ENCODE measurements around the gene KAT14.
"Not testable (repeated sequence)": the region's sequence is repeated elsewhere in the genome, so short reads cannot be mapped to it uniquely, and the experiment has no call there.

KAT14 gene

DNA sequence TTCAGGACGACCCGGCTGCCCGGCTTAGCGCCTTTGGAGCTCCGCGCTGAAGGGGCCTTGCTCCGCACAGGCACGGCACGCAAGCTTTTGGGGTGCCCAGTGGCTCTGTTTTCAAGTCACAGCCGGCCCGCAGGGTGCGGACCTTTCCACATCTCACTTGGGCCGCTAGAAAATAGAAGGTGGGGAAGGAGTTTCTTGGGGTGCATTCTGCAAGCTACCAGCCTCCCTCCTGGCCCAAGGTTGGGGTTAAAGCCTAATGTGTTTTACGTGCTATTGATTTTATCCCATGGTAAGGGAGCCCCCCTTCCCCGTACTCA is 561 bp downstream of the KAT14 start:
- Mint-ChIP-seq H3K4me3 (peak overlapping the region; percentile 93), H3K9me3 (no peaks in the 10 kb centered on the region), H3K36me3 (peaks cover 10% of the 10 kb centered on the region), H3K4me1 (peaks cover 28% of the 10 kb centered on the region), H3K27me3 (no peaks in the 10 kb centered on the region), H3K27ac (peak overlapping the region; percentile 95)
- no peak for ATAC-seq

DNA sequence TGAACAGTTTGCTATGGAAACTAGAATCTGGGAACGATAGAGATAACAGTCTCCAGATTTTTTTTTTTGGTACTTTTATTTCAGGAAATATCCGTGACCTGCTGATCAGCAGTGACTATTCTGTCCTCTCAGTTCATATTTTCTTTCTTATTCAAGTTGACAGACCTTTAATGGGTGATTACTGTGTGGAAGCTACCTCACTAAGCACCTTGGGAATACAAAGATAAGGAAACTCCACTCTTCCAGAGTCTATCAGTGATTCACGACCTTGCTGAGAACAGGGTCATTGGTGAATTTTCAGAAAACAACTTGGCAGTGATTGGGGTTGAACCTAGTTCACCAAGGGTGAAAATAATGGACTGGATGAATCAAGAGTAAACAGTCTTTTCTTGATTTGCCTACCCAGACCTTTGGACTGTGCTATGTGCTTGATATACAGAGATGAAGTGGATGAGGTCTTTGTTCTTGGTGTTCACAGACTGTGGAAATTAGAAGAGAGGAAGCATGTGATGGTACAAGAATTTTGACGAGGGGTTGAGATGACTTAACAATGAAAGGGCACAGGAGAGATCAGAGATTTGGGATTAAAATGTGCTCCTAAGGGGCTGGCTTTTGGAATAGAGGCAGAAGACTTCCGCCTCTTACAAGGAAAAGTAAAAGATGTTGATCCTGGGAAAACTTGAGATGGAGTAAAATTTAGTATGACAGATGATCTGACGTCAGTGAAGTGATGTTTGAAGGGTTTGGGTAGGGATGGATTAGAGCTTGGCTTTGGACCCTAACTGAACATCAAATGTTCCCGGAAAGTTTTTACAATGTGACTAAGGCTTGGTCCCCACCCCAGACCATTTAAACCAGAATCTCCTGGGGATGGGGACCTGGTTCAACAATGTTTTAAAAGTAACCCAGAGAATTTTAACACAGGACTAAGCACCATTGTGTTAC is 1.2 kb downstream of the KAT14 start:
- no peak for ATAC-seq
- Mint-ChIP-seq H3K27me3 (no peaks in the 10 kb centered on the region), H3K9me3 (no peaks in the 10 kb centered on the region)

DNA sequence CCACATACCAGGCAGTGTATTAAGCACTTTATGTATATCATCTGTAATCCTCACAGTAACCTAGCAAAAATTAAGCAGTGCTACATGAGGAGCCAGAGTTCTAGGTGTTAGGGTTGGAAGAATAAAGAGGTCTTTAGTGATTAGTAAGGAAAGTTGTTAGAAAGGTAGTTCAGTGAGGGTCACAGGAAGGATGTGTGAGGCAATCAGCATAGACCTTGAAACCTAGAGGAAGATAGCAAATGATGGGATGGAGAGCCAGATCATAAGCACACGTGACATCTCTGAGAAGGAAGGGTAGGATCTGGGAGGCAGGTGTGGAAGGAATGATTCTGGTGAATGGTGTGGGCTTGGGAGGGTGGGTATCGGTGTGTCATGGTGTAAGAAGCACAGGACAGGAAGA is 2.2 kb downstream of the KAT14 start:
- no peaks in the 10 kb centered on the region for H3K27me3 Mint-ChIP-seq
- no peaks in the 10 kb centered on the region for H3K9me3 Mint-ChIP-seq
- peaks cover 18% of the 10 kb centered on the region for H3K36me3 Mint-ChIP-seq
- no peak for ATAC-seq
- H3K4me1 Mint-ChIP-seq, result peaks cover 36% of the 10 kb centered on the region
- peak overlapping the region; percentile 0 for H3K4me3 Mint-ChIP-seq
- H3K27ac Mint-ChIP-seq, result peak overlapping the region; percentile 5

More for the DNA sequence above, 1.2 kb downstream of the KAT14 start:
- peak overlapping the region; percentile 95 for H3K27ac Mint-ChIP-seq
- peak overlapping the region; percentile 93 for H3K4me3 Mint-ChIP-seq
- peaks cover 10% of the 10 kb centered on the region for H3K36me3 Mint-ChIP-seq
- H3K4me1 Mint-ChIP-seq, result peaks cover 28% of the 10 kb centered on the region

DNA sequence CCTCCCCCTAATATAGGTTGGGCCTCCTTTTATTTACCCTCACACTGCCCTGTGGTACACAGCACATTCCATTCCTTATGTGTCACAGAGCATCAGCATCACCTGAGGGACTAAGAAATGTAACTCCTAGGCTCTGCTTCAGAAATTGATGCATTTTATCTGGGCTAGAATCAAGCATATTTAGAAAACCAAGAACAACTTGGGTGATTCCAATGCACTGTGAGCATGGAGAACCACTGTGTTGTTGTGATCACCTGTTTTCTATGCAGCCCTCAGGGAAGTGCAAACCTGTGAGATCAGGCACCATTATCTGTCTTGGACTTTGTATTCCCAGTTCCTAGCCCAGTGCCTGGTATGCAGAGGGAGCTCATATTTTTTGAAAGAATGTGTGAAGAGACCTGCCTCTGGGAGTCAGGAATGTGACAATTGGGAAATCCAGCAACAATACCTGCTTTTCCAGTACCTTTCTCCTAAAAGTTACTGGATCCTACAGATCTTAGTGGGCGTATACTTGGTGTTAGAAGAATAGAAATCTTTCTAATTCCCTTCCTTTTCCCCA is 7.0 kb downstream of the KAT14 start:
- Mint-ChIP-seq H3K9me3 (no peaks in the 10 kb centered on the region), H3K36me3 (peaks cover 38% of the 10 kb centered on the region), H3K4me3 (no peak overlapping the region), H3K4me1 (peaks cover 21% of the 10 kb centered on the region), H3K27me3 (no peaks in the 10 kb centered on the region), H3K27ac (no peak overlapping the region)
- no peak for ATAC-seq

DNA sequence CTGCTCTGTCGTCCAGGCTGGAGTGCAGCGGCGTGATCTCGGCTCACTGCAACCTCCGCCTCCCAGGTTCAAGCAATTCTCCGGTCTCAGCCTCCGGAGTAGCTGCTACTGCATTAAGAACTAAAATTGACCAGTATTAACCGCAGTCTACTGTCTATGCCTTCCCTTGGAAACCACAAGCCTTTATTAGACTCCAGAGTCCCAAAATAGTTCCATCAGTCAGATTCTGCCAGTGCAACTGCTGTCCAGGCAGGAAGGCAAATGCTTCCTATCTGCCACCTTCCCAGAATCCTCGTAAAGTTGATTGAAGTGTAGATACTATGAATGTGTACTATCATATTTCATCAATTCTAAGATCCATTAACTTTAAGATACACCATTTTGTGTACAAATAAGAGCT is 16.7 kb downstream of the KAT14 start:
- Mint-ChIP-seq H3K36me3 (peaks cover 56% of the 10 kb centered on the region), H3K4me3 (no peak overlapping the region), H3K4me1 (no peaks in the 10 kb centered on the region), H3K27ac (no peak overlapping the region), H3K9me3 (no peaks in the 10 kb centered on the region), H3K27me3 (no peaks in the 10 kb centered on the region)
- no peak for ATAC-seq

DNA sequence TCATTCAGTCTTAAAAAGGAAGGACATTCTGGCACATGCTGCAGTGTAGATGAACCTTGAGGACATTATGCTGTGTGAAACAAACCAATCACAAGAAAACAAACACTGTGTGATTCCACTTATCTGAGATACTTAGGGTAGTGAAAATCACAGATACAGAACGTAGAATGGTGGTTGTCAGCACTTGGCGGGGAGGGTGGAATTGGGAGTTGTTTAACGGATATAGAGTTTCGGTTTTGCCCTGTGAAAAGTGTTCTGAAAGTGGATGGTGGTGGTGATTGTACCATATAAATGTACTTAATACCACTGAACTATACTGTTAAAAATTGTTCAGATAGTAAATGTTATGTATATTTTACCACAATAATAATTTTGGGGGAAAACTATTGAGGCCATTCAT is 18.4 kb downstream of the KAT14 start:
- no peaks in the 10 kb centered on the region for H3K9me3 Mint-ChIP-seq
- no peak overlapping the region for H3K4me3 Mint-ChIP-seq
- H3K36me3 Mint-ChIP-seq, result peaks cover 47% of the 10 kb centered on the region
- no peak overlapping the region for H3K27ac Mint-ChIP-seq
- no peaks in the 10 kb centered on the region for H3K27me3 Mint-ChIP-seq
- no peak for ATAC-seq
- H3K4me1 Mint-ChIP-seq, result no peaks in the 10 kb centered on the region

DNA sequence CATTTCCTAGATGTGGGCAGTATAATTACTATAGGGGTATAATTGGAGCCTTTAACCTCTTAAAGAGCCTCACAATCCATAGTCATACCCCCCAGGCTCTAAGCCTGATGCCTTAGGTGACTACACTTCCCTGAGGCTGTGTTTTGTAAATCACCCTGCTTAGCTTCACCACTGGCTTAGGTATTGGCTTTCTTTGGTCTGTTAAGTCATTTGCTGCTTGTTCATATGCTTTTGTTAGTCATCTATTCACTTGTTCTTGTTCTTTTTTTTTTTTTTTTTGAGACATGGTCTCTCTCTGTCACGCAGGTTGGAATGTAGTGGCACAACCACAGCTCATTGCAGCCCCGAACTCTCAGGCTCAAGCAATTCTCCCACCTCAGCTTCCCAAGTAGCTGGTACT is 26.7 kb downstream of the KAT14 start:
- no peak overlapping the region for H3K27ac Mint-ChIP-seq
- peaks cover 63% of the 10 kb centered on the region for H3K36me3 Mint-ChIP-seq
- no peaks in the 10 kb centered on the region for H3K27me3 Mint-ChIP-seq
- no peak for ATAC-seq
- H3K4me1 Mint-ChIP-seq, result peaks cover 46% of the 10 kb centered on the region
- H3K9me3 Mint-ChIP-seq, result no peaks in the 10 kb centered on the region
- no peak overlapping the region for H3K4me3 Mint-ChIP-seq

DNA sequence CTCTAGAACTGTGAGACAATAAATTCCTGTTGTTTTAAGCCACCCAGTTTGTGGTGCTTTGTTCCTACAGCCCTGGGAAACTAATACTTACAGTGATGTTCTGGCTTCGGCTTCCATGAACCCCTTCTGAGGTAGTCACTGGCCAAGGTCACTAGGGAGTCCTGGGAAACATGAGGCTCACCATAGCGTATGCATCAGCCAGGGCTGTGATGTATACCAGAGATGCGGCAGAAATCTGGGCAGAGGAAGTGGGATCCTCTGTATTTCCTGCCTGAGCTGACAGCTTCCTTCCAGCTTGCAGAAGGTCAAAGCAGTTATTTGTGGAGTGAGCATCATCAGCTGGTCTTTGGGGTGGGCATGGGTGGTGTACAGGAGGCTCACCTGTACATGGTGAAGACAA is 27.9 kb downstream of the KAT14 start:
- no peak for ATAC-seq
- Mint-ChIP-seq H3K4me1 (peaks cover 51% of the 10 kb centered on the region), H3K4me3 (no peak overlapping the region), H3K27ac (no peak overlapping the region), H3K36me3 (peaks cover 66% of the 10 kb centered on the region), H3K9me3 (no peaks in the 10 kb centered on the region), H3K27me3 (no peaks in the 10 kb centered on the region)

DNA sequence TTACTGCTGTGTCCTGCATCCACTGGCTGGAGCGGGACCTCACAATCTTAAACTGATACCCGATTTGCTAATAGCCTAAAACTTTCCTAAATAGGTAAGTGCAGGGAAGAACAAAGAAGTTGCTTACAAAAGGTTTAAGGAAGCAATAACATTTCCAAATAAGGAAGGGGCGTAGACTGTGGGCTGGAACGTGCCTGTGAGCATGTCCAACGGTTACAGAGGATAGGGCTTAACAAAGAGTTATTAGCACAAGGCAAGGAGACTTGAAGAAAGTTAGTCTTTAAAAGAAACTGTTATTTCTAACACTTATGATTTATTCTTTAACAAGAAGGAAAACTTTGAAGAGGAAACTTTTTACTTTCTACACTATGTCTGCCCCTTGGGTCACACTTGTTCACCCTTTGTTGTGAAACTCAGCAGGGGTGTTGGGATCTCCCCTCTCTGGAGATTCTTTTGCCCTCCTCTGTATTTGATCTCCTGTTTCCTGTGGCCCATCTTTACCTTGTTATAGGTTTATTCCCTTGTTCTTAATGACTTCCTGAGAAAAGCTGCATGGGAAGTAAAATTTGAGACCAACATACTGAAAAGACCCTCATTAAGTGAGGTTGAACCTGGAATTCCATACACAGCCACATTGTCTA is 28.7 kb downstream of the KAT14 start:
- Mint-ChIP-seq H3K27me3 (no peaks in the 10 kb centered on the region), H3K4me1 (peaks cover 51% of the 10 kb centered on the region), H3K4me3 (no peak overlapping the region), H3K27ac (no peak overlapping the region), H3K9me3 (no peaks in the 10 kb centered on the region), H3K36me3 (peaks cover 74% of the 10 kb centered on the region)
- no peak for ATAC-seq

DNA sequence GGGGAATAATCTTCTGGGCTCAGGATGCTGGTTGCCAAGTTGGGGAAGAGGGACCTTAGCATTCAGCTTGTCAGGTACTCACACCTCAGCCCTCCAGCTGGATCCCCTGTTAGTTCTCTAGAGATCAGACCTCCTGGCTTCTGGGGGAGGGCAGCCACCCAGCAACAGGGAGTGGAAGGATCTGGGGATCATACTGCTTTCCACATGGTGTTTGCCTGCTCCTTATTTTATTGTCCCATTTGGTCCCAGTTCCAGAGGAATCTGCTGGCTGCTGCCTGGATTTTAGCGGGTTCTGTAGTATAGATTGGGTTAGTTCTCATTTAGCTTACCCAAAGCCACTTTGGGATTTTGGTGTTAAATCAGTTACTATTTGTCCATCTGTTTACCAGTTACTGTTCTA is 29.3 kb downstream of the KAT14 start:
- no peak for ATAC-seq
- Mint-ChIP-seq H3K27ac (no peak overlapping the region), H3K4me1 (peaks cover 51% of the 10 kb centered on the region), H3K36me3 (peaks cover 75% of the 10 kb centered on the region), H3K4me3 (no peak overlapping the region), H3K9me3 (no peaks in the 10 kb centered on the region), H3K27me3 (no peaks in the 10 kb centered on the region)

DNA sequence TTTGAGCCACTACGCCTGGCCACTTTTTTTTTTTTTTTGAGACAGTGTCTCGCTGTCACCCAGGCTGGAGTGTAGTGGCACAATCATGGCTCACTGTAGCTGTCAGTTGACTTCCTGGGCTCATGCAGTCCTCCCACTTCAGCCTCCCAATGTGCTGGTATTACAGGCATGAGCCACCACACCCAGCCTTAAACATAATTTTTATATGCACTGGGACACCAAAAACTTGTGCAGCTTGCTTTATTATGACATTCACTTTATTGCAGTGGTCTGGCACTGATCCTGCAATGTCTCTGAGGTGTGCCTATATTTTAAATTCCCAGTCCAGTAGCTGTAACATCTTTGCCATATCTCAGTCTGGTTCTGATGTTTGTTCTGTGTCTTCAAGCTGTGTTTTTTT is 34.7 kb downstream of the KAT14 start:
- no peaks in the 10 kb centered on the region for H3K27me3 Mint-ChIP-seq
- no peaks in the 10 kb centered on the region for H3K9me3 Mint-ChIP-seq
- peaks cover 45% of the 10 kb centered on the region for H3K4me1 Mint-ChIP-seq
- no peak for ATAC-seq
- no peak overlapping the region for H3K4me3 Mint-ChIP-seq
- H3K36me3 Mint-ChIP-seq, result peaks cover 84% of the 10 kb centered on the region
- H3K27ac Mint-ChIP-seq, result no peak overlapping the region

DNA sequence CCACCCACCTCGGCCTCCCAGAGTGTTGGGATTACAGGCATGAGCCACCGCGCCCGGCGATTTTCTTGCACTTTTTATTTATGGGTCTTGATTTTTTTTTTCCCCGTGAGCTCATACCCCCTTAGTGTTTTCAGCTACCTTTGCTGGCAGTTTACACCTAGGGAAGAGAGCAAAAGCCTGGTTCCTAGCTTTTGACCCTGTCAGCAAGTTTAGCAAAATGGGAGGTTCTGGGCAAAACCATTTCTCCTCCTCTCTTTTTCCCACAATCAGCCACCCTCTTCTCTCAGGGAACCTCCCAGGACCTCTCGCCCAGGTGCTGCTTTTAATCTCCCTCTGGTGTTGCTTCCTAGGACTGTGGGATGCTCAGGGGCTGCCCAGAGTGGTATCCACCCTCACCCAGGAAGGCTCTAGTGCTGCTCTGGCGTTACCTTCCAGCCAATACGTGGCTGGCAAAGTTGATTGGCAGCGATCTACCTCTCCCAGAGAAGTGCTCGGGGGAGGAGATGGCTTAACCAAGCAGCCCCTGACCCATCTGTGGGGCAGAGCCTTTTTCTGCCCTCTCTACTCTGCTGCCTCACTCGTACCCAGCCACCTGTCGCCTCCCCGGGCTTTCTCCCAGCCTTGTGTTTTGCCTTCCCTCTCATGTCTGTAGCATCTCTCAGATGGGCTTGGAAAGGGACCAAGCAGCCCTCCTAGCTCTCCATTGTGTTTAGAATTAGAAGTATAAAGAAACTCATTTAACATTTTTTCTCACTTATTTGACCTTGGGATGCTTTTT is 37.4 kb downstream of the KAT14 start:
- H3K4me3 Mint-ChIP-seq, result no peak overlapping the region
- H3K27ac Mint-ChIP-seq, result no peak overlapping the region
- H3K9me3 Mint-ChIP-seq, result peaks cover 2% of the 10 kb centered on the region
- peaks cover 93% of the 10 kb centered on the region for H3K36me3 Mint-ChIP-seq
- ATAC-seq, result no peak
- peaks cover 30% of the 10 kb centered on the region for H3K4me1 Mint-ChIP-seq
- H3K27me3 Mint-ChIP-seq, result no peaks in the 10 kb centered on the region

DNA sequence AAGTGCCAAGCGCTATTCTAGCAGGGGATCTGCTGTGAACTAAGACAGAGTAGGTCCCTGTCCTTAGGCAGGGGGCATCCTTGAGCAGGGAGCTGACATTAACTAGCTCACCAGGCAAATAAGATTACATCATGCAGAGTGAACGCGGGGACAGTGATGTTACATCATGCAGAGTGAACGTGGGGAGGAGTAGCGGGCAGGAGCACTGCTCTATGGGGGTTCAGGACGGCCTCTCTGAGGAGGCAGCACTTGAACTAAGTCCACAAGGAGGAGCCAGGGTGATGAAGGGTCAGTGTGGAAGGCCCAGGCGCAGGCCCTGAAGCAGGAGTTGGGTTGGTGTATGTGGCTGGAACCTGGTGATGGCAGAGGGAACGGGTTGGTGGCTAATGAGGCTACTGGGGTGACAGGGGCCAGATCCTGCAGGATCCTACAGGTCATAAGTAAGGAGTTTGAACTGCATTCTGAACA is 38.7 kb downstream of the KAT14 start:
- no peak for ATAC-seq
- Mint-ChIP-seq H3K36me3 (peaks cover 91% of the 10 kb centered on the region), H3K27ac (no peak overlapping the region), H3K4me1 (peaks cover 30% of the 10 kb centered on the region), H3K9me3 (peaks cover 6% of the 10 kb centered on the region), H3K4me3 (no peak overlapping the region), H3K27me3 (no peaks in the 10 kb centered on the region)

DNA sequence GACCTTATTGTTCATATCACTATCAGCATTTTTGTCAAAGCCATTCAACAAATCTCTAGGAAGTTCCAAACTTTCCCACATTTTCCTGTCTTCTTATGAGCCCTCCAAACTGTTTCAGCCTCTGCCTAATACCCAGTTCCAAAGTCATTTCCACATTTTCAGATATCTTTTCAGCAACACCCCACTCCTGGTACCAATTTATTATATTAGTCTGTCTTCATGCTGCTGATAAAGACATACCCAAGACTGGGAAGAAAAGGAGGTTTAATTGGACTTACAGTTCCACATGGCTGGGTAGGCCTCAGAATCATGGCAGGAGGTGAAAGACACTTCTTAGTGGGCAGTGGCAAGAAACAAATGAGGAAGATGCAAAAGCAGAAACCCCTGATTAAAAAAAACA is 42.7 kb downstream of the KAT14 start:
- not testable (repeated sequence) for ATAC-seq, H3K27ac Mint-ChIP-seq, H3K4me3 Mint-ChIP-seq, H3K9me3 Mint-ChIP-seq, H3K27me3 Mint-ChIP-seq
- peaks cover 12% of the 10 kb centered on the region for H3K4me1 Mint-ChIP-seq
- peaks cover 80% of the 10 kb centered on the region for H3K36me3 Mint-ChIP-seq

DNA sequence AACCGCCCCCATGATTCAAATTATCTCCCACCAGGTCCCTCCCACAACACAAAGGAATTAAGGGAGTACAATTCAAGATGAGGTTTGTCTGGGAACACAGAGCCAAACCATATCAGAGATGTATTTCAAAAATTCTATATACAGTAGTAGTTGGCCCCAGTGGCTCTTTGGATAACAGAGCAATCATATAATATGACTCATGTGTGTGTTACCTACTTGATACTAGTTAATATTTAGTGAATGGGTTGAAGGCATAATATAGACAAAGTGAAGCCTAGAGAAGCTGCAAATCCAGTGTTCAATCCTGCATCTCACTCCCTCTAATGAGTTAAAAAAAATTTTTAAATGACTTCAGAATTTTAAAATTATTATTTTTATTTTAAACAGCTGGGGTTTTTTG is 43.2 kb downstream of the KAT14 start:
- ATAC-seq, result no peak
- Mint-ChIP-seq H3K27ac (no peak overlapping the region), H3K9me3 (peaks cover 6% of the 10 kb centered on the region), H3K4me1 (peaks cover 8% of the 10 kb centered on the region), H3K27me3 (no peaks in the 10 kb centered on the region), H3K4me3 (no peak overlapping the region), H3K36me3 (peaks cover 76% of the 10 kb centered on the region)
